ENCODE data around the gene FSD1L.

DNA sequence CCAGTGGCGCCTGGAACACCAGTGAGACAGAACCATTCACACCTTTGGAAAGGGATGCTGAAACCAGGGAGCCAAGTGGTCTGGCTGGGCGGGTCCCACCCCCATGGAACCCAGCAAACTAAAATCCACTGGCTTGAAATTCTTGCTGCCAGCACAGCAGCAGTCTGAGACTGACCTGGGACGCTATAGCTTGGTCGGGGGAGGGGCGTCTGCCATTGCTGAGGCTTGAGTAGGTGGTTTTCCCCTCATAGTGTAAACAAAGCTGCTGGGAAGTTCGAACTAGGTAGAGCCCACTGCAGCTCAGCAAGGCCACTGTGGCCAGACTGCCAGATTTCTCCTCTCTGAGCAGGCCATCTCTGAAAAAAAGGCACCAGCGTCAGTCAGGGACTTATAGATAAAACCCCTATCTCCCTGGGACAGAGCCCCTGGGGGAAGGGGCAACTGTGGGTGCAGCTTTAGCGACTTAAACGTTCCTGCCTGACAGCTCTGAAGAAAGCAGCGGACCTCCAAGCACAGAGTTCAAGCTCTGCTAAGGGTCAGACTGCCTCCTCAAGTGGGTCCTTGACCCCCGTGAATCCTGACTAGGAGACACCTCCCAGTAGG lies 68.1 kb downstream of the FSD1L start:
- TF ChIP-seq POLR2A (IDR thresholded peaks at IDR 0.05): no peak
- TF ChIP-seq, protein P1, sequence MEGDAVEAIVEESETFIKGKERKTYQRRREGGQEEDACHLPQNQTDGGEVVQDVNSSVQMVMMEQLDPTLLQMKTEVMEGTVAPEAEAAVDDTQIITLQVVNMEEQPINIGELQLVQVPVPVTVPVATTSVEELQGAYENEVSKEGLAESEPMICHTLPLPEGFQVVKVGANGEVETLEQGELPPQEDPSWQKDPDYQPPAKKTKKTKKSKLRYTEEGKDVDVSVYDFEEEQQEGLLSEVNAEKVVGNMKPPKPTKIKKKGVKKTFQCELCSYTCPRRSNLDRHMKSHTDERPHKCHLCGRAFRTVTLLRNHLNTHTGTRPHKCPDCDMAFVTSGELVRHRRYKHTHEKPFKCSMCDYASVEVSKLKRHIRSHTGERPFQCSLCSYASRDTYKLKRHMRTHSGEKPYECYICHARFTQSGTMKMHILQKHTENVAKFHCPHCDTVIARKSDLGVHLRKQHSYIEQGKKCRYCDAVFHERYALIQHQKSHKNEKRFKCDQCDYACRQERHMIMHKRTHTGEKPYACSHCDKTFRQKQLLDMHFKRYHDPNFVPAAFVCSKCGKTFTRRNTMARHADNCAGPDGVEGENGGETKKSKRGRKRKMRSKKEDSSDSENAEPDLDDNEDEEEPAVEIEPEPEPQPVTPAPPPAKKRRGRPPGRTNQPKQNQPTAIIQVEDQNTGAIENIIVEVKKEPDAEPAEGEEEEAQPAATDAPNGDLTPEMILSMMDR (IDR thresholded peaks at IDR 0.05): no peak

Data from lower leg skin (tissue), 3 donors.